Activated CD4-positive, alpha-beta T cell treated with anti-CD3 and anti-CD28 coated beads for 48 hours (primary cell): ENCODE measurements around the gene MYO3B.
"Not testable (repeated sequence)": the region's sequence is repeated elsewhere in the genome, so short reads cannot be mapped to it uniquely, and the experiment has no call there.

Source experiments
- DNase-seq: peaks from one replicate; pipeline ENCODE4 v3.0.0-alpha.2; 2020

MYO3B gene

GRCh38 chr2:170344663-170345346 is 166.9 kb downstream of the MYO3B start:
- no peak for DNase-seq

- DNase-seq, result no peak
Measured at GRCh38 chr2:170345607-170346006, 167.7 kb downstream of the MYO3B start.

DNA sequence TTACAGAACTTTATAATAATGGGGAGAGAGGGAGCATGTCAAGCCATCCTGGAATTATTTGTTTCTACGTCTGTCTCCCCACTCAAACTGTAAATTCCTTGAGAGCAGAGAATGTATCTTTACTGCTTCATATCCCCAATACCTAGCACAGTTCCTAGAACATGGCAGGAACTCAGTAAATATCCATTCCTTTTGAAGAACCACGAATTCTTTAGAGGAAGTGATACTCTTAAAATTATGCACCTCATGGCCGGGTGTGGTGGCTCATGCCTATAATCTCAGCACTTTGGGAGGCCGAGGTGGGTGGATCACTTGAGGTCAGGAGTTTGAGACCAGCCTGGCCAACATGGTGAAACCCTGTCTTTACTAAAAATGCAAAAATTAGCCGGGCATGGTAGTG is 171.3 kb downstream of the MYO3B start:
- DNase-seq, result not testable (repeated sequence)

GRCh38 chr2:170350929-170351826 is 173.2 kb downstream of the MYO3B start:
- DNase-seq, result no peak

- no peak for DNase-seq
Measured at GRCh38 chr2:170353723-170354122, 175.8 kb downstream of the MYO3B start.

GRCh38 chr2:170354388-170354787 is 176.4 kb downstream of the MYO3B start:
- no peak for DNase-seq

GRCh38 chr2:170354855-170355780 is 177.2 kb downstream of the MYO3B start:
- no peak for DNase-seq

DNA sequence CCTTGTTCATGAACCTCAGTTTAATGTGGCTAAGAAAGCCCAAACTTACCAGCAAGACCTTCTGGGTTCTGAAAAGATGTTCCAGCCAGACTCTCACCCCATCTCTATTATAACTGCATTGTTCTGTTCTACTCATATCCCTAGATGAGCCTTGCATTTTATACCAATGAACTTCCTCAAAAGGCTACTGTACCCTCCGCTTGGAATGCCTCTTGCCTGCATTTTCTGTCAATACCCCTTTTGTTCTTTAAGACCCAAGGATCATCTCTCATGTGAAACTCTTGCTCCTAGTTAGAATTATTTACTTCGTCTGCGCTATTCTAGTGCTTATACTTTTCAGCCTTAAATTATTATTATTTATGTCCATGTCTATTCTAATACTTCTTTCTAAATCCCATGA is 181.5 kb downstream of the MYO3B start:
- DNase-seq, result no peak

- DNase-seq, result no peak
Measured at GRCh38 chr2:170360546-170361089, 182.7 kb downstream of the MYO3B start.

DNA sequence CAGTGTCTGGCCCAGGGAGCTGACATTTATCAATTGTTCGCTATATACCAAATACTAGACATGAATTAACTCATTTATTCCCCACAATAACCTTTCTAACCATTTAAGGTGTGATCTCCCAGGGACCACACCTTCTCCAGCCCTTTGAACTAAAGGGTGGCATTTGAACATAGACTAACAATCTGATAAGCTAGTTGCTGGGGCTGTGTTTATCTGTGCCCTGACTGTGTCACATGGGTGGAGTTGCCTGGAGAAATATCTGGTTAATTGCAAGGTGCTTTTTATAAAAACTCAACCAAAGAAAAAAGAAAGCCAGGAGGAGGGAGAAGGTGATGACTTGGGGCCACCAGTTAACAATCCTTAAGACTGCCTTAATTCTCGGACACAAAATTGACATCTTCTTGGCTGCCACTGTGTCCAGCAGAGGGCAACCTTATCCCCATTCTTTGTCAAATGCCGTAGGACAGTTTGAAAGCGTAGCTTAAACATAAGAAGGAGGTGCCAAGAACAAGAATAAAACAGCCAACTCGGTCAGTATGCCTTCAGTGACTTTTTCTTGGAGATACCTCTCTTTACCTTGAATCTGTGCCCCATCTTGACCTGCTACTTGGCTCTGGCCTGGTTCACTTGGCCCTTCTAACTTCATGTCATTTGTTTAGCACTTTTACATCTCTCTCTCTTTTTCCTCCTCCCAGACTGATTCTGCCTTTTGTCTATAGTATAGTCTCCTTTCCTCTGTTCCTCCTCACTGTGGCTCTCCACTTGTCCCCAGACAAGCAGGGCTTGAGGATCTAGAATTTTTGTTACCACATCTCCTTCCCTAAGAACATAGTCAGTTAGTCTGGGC is 183.4 kb downstream of the MYO3B start:
- DNase-seq, result peak; percentile 75

- peak; percentile 26 for DNase-seq
Measured at GRCh38 chr2:170362313-170362870, 184.4 kb downstream of the MYO3B start.

GRCh38 chr2:170362871-170363631 is 185.1 kb downstream of the MYO3B start:
- peak; percentile 56 for DNase-seq

DNA sequence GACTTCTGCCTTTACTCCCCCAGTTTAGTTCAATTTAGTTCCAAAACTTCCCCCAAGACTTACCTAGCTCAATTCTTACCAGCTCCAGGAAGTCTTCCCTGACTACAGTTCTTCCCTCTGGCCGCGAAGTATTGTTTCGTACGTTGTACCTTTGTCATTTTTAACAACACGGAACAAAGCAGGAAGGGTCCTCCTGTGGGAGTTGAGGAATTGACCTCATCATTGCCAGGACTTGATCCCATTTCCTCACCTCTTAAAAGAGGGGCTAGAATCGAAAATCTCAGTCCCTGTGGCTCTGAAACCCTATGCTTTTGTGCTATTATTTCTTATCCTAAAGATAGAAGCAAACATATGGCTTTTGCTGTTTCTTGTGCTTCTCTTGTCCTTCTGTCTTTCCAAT is 187.1 kb downstream of the MYO3B start:
- no peak for DNase-seq

DNA sequence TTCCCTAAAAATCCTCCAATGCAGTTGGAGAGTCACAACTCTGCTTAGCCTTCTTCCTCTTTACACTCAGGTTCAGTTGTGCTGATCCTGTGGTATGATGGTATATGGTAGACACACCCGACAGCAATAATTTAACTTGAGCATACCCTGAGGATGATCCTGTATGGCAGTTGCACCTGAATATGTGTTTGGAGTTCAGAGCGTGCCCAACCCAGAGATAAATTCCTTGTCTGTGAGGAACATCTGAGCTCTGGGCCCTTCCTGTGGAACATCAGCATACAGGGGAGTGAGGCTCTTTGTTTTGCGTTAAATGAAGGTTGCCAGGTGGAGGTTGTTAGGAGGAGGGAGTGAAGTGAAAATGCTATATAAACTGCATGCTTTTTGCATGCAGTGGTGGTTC is 187.7 kb downstream of the MYO3B start:
- DNase-seq, result no peak

DNA sequence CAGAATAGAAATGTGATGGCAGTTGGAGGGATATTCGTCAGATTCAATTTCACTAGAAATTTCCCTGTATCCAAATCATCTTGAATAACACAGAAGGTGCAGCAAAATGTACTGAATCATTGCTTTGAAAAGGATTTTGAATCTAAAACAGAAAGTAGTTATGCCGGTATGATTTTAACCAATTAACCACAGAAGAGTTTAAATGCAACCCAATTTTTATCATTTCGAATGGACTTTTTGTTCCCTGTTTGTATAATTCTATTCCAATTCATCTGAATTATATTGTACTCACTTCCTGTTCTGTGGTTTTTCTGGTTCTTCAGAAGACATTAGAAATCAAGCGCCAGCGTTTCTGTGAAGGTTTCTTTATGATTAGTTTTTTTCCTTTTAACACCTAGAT is 190.4 kb downstream of the MYO3B start:
- DNase-seq, result no peak

- no peak for DNase-seq
Measured at GRCh38 chr2:170369228-170369627, 191.3 kb downstream of the MYO3B start.

- DNase-seq, result no peak
Measured at GRCh38 chr2:170369894-170370293, 191.9 kb downstream of the MYO3B start.

DNA sequence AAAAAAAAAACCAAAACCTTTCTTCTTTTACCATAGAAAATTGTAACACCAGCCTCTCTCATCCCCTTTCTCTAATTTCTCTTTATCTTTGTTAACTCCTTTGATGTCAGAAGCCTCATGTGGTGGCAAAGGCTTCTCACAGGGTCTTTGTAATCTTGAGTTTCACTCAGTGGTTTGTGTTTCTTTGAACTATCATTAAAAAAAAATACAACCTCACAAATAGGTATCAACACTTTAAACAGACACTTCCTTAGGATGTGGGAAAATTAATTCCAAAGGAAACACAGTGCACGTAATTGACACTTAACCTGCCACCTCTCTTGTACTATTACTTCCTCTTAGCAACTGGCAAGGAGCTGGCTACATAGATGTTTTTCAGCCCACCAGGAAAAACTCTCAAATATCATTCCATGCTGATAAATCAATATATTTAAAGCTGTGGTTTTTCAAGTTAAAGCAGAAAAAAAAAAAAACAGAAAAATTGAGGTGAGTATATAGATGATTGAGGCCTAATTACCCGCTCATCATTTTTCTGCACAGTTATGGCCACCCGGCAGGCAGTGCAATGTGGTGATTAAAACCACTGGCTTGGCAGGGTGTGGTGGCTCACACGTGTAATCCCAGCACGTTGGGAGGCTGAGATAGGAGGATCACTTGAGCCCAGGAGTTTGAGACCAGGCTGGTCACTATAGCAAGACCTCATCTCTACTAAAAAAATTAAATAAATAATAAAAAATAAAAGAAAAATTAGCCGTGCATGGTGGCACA is 193.5 kb downstream of the MYO3B start:
- DNase-seq, result no peak

DNA sequence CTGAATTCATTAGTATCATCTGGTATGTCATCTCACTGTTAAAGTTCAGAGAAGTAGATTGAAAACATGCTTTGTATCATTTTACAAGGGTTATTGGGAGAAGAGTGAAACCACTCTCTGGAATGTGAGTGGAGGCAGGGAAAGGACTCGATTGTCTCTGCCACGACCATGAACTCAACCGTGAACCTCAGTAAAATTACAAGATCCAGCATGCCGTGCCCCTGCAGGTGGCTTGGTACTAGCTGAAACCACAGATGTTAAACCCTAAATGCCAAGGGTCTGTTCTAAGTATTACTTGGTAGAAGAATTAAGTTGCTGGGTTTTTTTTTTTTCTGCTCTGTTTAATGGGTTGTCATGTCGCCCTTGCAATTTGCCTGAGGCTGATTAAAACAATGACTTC is 197.2 kb downstream of the MYO3B start:
- DNase-seq, result no peak
